Effector CD4-positive, alpha-beta T cell (primary cell): ENCODE data around the gene TRDN.
"Not testable (repeated sequence)": the region's sequence is repeated elsewhere in the genome, so short reads cannot be mapped to it uniquely, and the experiment has no call there.

Experiments used
- DNase-seq: peaks from one replicate; pipeline ENCODE4 v3.0.0-alpha.2; 2020

TRDN gene

GRCh38 chr6:123233336-123233735 is 403.4 kb downstream of the TRDN start:
- DNase-seq: no peak

GRCh38 chr6:123227789-123228188 is 409.0 kb downstream of the TRDN start:
- not testable (repeated sequence) for DNase-seq

- DNase-seq: no peak
Measured at GRCh38 chr6:123226398-123226797, 410.4 kb downstream of the TRDN start.

GRCh38 chr6:123224077-123224476 is 412.7 kb downstream of the TRDN start:
- no peak for DNase-seq

GRCh38 chr6:123223461-123223860 is 413.3 kb downstream of the TRDN start:
- no peak for DNase-seq

- DNase-seq: no peak
Measured at GRCh38 chr6:123215211-123215610, 421.5 kb downstream of the TRDN start.

GRCh38 chr6:123214433-123214832 is 422.3 kb downstream of the TRDN start:
- no peak for DNase-seq

- DNase-seq: no peak
Measured at GRCh38 chr6:123213921-123214320, 422.8 kb downstream of the TRDN start.

- no peak for DNase-seq
Measured at GRCh38 chr6:123211777-123212545, 424.8 kb downstream of the TRDN start.

- DNase-seq: no peak
Measured at GRCh38 chr6:123210645-123211044, 426.1 kb downstream of the TRDN start.

- no peak for DNase-seq
Measured at GRCh38 chr6:123207967-123208510, 428.7 kb downstream of the TRDN start.

- DNase-seq: no peak
Measured at GRCh38 chr6:123203928-123204327, 432.8 kb downstream of the TRDN start.

- DNase-seq: no peak
Measured at GRCh38 chr6:123201869-123202372, 434.8 kb downstream of the TRDN start.

- no peak for DNase-seq
Measured at GRCh38 chr6:123193298-123193697, 443.5 kb downstream of the TRDN start.

GRCh38 chr6:123189816-123190215 is 446.9 kb downstream of the TRDN start:
- DNase-seq: no peak

GRCh38 chr6:123182998-123183397 is 453.8 kb downstream of the TRDN start:
- DNase-seq: no peak

GRCh38 chr6:123176706-123177105 is 460.0 kb downstream of the TRDN start:
- DNase-seq: no peak

GRCh38 chr6:123171341-123172115 is 465.2 kb downstream of the TRDN start:
- no peak for DNase-seq

GRCh38 chr6:123169774-123170095 is 467.0 kb downstream of the TRDN start:
- DNase-seq: no peak

- no peak for DNase-seq
Measured at GRCh38 chr6:123168892-123169773, 467.6 kb downstream of the TRDN start.

GRCh38 chr6:123168466-123168865 is 468.3 kb downstream of the TRDN start:
- DNase-seq: no peak
